WTC11 (cell line): Measurements from ENCODE around the gene RAB7A. TPM values are rescaled to one million over a fixed set of nuclear protein-coding genes. Genes with fewer than 3 reads are reported as not detected.

ENCODE experiments used
- ATAC-seq: fragments of 200-7000 bp; cut with Tn5 transposase; 2 replicates; pipeline ENCODE4 v1.10.0; 2021; ENCODE audit warnings: mild to moderate bottlenecking, moderate library complexity
- CTCF ChIA-PET: fragments of 300-600 bp; sonication (Branson Sonifier 250); formaldehyde crosslinking; loops from one replicate; lab custom pipeline; 2021; ENCODE audit warnings: antibody characterized with exemption; lab: Charles Lee
- POLR2A ChIA-PET: fragments of 350-600 bp; sonication (Branson Sonifier 250); formaldehyde crosslinking; loops from one replicate; lab custom pipeline; 2021; ENCODE audit warnings: antibody characterized with exemption; lab: Charles Lee
- DNase-seq: peaks from one replicate; pipeline ENCODE4 v3.0.0; 2021; ENCODE audit warnings: low spot score
- H3K27ac Mint-ChIP-seq: 2 replicates; pipeline ENCODE4 v1.8.0; 2021; ENCODE audit warnings: mixed read lengths
- H3K27me3 Mint-ChIP-seq: 2 replicates; pipeline ENCODE4 v1.8.0; 2021; ENCODE audit warnings: low read depth, mild to moderate bottlenecking, moderate library complexity, mixed read lengths
- H3K36me3 Mint-ChIP-seq: 2 replicates; pipeline ENCODE4 v1.8.0; 2021; ENCODE audit warnings: mixed read lengths
- H3K4me1 Mint-ChIP-seq: 2 replicates; pipeline ENCODE4 v1.8.0; 2022; ENCODE audit warnings: mixed read lengths
- H3K4me3 Mint-ChIP-seq: 2 replicates; pipeline ENCODE4 v1.8.0; 2021; ENCODE audit warnings: mild to moderate bottlenecking, moderate library complexity, mixed read lengths
- H3K9me3 Mint-ChIP-seq: 2 replicates; pipeline ENCODE4 v1.8.0; 2021; ENCODE audit warnings: mixed read lengths
- CBFB ChIP-seq: sonication (generic); formaldehyde crosslinking; IDR thresholded peaks from 2 replicates; pipeline ENCODE4 v1.8.1; 2022; ENCODE audit warnings: mild to moderate bottlenecking, low read depth, missing genetic modification reagents
- EMX1 ChIP-seq: fragments of 250-450 bp; sonication (Bioruptor Pico); IDR thresholded peaks from 2 replicates; pipeline ENCODE4 v1.8.0; 2021; ENCODE audit warnings: mild to moderate bottlenecking
- ERG ChIP-seq: fragments of 250-450 bp; sonication (Bioruptor Pico); IDR thresholded peaks from 2 replicates; pipeline ENCODE4 v1.8.0; 2021; ENCODE audit warnings: mild to moderate bottlenecking
- ESRRA ChIP-seq: sonication (generic); formaldehyde crosslinking; IDR thresholded peaks from 2 replicates; pipeline ENCODE4 v1.8.1; 2022; ENCODE audit warnings: mild to moderate bottlenecking, missing genetic modification reagents, borderline replicate concordance
- KAT7 ChIP-seq: sonication (generic); formaldehyde crosslinking; IDR thresholded peaks from 2 replicates; pipeline ENCODE4 v1.8.1; 2023; ENCODE audit warnings: missing genetic modification reagents, mild to moderate bottlenecking, borderline replicate concordance
- MAX ChIP-seq: sonication (generic); formaldehyde crosslinking; IDR thresholded peaks from 2 replicates; pipeline ENCODE4 v1.8.0; 2022; ENCODE audit warnings: mild to moderate bottlenecking, missing genetic modification reagents
- MLX ChIP-seq: sonication (generic); formaldehyde crosslinking; IDR thresholded peaks from 2 replicates; pipeline ENCODE4 v1.8.1; 2023; ENCODE audit warnings: mild to moderate bottlenecking, missing genetic modification reagents, moderate library complexity
- NR2C2 ChIP-seq: sonication (generic); formaldehyde crosslinking; IDR thresholded peaks from 2 replicates; pipeline ENCODE4 v1.8.0; 2022; ENCODE audit warnings: mild to moderate bottlenecking, missing genetic modification reagents
- PRDM15 ChIP-seq: sonication (generic); formaldehyde crosslinking; IDR thresholded peaks from 2 replicates; pipeline ENCODE4 v1.8.0; 2022; ENCODE audit warnings: missing genetic modification reagents
- TEAD4 ChIP-seq: sonication (generic); formaldehyde crosslinking; IDR thresholded peaks from 2 replicates; pipeline ENCODE4 v1.8.0; 2022; ENCODE audit warnings: mild to moderate bottlenecking, missing genetic modification reagents
- ZNF317 ChIP-seq: sonication (generic); formaldehyde crosslinking; IDR thresholded peaks from 2 replicates; pipeline ENCODE4 v1.8.1; 2023; ENCODE audit warnings: low read depth, mild to moderate bottlenecking, moderate library complexity, missing genetic modification reagents, borderline replicate concordance
- total RNA-seq: library from RNA; stranded (reverse); gene quantifications from 3 replicates; pipeline ENCODE4 v1.2.3, GENCODE V29; 2021
- TF ChIP-seq, protein P1 (sequence below): fragments of 250-450 bp; sonication (Bioruptor Pico); IDR thresholded peaks from 2 replicates; pipeline ENCODE4 v1.9.0; 2021; ENCODE audit warnings: mild to moderate bottlenecking

The RAB7A gene
- total RNA-seq, 1 experiment from 2014 or later, result 184 TPM

DNA sequence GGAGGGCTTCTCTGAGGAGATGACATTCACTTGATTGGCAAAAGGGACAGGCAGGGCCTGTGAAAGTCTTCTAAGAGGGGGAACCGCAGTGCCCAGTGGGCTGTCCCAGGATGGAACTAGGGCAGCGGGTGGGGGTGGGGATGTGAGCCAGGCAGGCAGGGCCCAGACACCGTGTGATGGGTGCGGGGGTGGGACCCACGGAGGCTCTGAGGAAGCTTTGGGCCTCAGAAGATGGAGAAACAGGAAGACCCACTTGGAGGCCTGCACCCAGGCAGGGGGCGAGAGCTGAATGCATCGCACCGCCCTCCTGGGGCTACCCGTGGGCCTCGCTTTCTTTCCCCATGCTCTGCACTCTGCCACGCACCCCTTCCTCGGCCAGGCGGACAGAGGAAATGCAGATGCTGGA is 120.5 kb downstream of the RAB7A start (continued):
- TF ChIP-seq, protein P1, sequence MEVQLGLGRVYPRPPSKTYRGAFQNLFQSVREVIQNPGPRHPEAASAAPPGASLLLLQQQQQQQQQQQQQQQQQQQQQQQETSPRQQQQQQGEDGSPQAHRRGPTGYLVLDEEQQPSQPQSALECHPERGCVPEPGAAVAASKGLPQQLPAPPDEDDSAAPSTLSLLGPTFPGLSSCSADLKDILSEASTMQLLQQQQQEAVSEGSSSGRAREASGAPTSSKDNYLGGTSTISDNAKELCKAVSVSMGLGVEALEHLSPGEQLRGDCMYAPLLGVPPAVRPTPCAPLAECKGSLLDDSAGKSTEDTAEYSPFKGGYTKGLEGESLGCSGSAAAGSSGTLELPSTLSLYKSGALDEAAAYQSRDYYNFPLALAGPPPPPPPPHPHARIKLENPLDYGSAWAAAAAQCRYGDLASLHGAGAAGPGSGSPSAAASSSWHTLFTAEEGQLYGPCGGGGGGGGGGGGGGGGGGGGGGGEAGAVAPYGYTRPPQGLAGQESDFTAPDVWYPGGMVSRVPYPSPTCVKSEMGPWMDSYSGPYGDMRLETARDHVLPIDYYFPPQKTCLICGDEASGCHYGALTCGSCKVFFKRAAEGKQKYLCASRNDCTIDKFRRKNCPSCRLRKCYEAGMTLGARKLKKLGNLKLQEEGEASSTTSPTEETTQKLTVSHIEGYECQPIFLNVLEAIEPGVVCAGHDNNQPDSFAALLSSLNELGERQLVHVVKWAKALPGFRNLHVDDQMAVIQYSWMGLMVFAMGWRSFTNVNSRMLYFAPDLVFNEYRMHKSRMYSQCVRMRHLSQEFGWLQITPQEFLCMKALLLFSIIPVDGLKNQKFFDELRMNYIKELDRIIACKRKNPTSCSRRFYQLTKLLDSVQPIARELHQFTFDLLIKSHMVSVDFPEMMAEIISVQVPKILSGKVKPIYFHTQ, result no peak
- TF ChIP-seq TEAD4 (CRISPR knock-in tag) (no peak), ZNF317 (CRISPR knock-in tag) (no peak), KAT7 (CRISPR knock-in tag) (no peak)

DNA sequence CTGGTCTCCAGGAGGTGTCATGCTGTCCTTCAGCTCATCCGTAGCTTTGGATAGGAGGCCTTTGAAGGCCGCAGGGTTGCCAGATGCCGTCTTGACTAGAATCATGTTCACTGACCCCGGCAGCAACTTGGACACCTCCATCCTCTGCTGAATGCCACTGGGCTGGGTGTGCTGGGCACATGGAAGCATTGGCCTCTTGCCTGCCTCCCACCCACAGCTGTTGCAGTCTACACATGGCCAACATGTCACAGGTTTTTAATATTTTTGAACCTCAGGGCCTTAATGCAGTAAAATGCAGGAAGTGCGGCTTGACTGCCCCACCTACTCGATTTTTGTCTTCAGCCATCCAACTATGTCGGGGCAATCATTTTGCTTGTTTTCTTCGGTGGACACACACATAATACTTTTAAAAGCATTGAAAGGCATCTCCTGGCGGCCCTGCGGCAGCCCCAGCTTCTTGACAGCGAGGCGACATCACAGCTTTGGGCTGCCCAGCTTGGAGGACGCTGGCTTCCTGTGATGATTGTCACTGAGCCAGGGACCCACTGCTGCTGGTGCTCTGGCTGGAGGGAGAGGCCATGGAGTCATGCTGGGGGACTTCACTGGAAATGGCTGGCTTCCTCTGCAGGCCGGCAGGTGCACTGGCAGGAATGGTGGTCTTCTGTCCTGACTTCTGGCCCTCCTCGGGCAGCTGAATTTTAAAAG is 121.8 kb downstream of the RAB7A start:
- TF ChIP-seq MLX (CRISPR knock-in tag), result no peak
- no peak for TF ChIP-seq PRDM15 (CRISPR knock-in tag)
- no peak for TF ChIP-seq ESRRA (CRISPR knock-in tag)
- TF ChIP-seq ERG (CRISPR knock-in tag), result no peak
- TF ChIP-seq MAX (CRISPR knock-in tag), result no peak
- Mint-ChIP-seq H3K27me3 (no peaks in the 10 kb centered on the region; the same call in 1 of the 2 replicates), H3K4me1 (peaks cover 24% of the 10 kb centered on the region), H3K4me3 (no peak overlapping the region), H3K36me3 (no peaks in the 10 kb centered on the region), H3K9me3 (no peaks in the 10 kb centered on the region; the same call in 1 of the 2 replicates), H3K27ac (no peak overlapping the region)
- ChIA-PET CTCF (interaction anchor here (0.7 to 1.6 kb wide), 6 partner anchors 16 to 238 kb away, joined by 3 to 5 read pairs (median 4); no protein-coding TSS in a partner anchor), POLR2A (interaction anchor here (0.7 kb wide), 1 partner anchor 93 kb away, joined by 3 read pairs; no protein-coding TSS in a partner anchor)
- DNase-seq (no peak), ATAC-seq (no peak)

- TF ChIP-seq EMX1 (CRISPR knock-in tag), result no peak
- TF ChIP-seq CBFB (CRISPR knock-in tag), result no peak
- TF ChIP-seq NR2C2 (CRISPR knock-in tag), result no peak
- H3K4me1 Mint-ChIP-seq, result peaks cover 24% of the 10 kb centered on the region
- H3K27ac Mint-ChIP-seq, result no peak overlapping the region
- ChIA-PET POLR2A (no interaction called here), CTCF (interaction anchor here (0.6 to 1.0 kb wide), 2 partner anchors 15 to 207 kb away, joined by 3 read pairs; no protein-coding TSS in a partner anchor)
- no peak for ATAC-seq
- no peak overlapping the region for H3K4me3 Mint-ChIP-seq
- peaks cover 4% of the 10 kb centered on the region for H3K36me3 Mint-ChIP-seq
- no peak for DNase-seq
- peaks cover 2% of the 10 kb centered on the region for H3K27me3 Mint-ChIP-seq
- peaks cover 4% of the 10 kb centered on the region for H3K9me3 Mint-ChIP-seq
Observed at GRCh38 chr3:128848936-128849335, 123.0 kb downstream of the RAB7A start.
